SIG-M5 treated with dmso at 0.1 percent for 504 hours (cell line): ENCODE data around the gene MPEG1.
A peak's percentile ranks its signal among the peaks of the same experiment; 100 is the strongest.

Experiments used
- DNase-seq: peaks from one replicate; lab custom pipeline; 2025; ENCODE audit not compliant: unreplicated experiment; lab: John Stamatoyannopoulos, UW

MPEG1 gene

DNA sequence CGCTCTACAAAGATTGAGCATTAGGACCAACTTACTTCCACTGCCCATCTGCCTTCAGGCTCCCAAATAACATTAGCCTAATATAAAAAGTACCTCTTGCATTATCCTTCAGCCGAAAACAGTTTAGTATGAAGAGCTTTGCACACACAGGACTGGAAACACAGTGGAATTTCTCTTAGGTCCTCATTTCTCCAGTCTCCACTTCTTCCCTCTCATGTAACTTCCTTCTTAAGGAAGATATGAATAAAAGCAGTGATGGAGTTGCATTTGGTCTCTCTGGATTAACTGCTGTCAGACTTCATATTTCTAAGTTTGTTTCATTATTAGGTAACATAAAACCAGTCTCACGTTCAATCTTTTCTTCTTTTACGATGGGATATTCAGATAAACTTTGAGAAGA is 5.6 kb upstream of the MPEG1 start:
- DNase-seq = no peak

- peak; percentile 90 for DNase-seq
Observed at GRCh38 chr11:59216641-59217564, 4.2 kb upstream of the MPEG1 start.

GRCh38 chr11:59214141-59214893 is 1.6 kb upstream of the MPEG1 start:
- no peak for DNase-seq

- no peak for DNase-seq
Observed at GRCh38 chr11:59212222-59212621, 505 bp downstream of the MPEG1 start.

DNA sequence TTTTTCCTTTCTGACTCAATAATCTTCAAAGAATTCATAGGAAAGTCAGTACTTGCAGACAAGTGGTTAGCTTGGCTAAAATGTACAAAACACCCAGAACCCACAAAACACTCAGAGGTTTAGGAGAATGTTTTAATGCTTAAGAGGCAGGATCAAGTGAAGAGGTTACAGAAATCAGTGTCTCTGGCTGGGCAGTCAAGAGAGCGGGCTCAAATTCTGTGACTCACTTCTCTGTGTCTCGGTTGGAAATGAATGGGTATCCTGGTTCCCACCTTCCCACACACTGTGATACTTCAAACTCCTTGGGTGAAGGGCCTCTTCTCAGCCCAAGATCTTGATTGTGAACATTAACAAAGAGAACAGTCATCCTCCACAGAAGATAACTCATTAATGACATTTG is 3.8 kb downstream of the MPEG1 start:
- no peak for DNase-seq

GRCh38 chr11:59207988-59208451 is 4.7 kb downstream of the MPEG1 start:
- peak; percentile 37 for DNase-seq

GRCh38 chr11:59206635-59207034 is 6.1 kb downstream of the MPEG1 start:
- peak; percentile 45 for DNase-seq

DNA sequence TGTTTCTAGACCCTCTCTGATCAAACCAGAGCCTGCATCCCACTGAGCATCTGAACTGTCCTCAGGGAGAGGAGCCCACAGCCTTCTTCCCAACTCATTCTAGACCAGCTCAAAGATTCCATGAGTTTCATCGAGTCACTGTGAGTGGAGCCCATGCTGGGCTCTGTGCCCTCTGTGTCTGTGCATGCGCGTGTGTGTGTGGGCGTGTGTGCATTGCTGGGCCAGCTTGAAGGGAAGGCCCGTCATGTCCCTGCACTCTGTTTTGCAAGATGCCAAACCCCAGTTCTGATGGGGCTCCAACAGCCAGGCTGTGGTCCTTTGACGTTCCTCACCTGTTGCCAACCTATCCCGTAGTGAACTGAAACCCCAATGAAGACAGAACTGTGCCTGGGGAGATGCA is 7.1 kb downstream of the MPEG1 start:
- DNase-seq = no peak

- no peak for DNase-seq
Observed at GRCh38 chr11:59204746-59205145, 8.0 kb downstream of the MPEG1 start.

GRCh38 chr11:59201353-59201752 is 11.4 kb downstream of the MPEG1 start:
- no peak for DNase-seq

DNA sequence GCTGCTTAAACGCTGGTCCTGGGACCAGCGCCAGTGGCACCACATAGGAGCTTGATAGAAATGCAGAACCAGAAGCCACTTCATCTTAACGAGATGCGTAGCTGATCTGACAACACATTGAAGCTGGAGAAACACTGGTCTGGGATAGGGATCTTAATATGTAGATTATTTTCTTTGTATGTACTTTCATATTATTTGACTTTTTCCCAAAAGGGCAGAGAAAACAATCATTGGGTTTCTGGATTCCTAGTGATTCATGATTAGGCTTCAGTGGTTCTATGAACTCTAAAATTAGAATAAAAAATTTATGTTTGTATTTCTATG is 12.3 kb downstream of the MPEG1 start:
- no peak for DNase-seq

- DNase-seq = no peak
Observed at GRCh38 chr11:59199546-59200422, 12.9 kb downstream of the MPEG1 start.

GRCh38 chr11:59198726-59199125 is 14.0 kb downstream of the MPEG1 start:
- no peak for DNase-seq

DNA sequence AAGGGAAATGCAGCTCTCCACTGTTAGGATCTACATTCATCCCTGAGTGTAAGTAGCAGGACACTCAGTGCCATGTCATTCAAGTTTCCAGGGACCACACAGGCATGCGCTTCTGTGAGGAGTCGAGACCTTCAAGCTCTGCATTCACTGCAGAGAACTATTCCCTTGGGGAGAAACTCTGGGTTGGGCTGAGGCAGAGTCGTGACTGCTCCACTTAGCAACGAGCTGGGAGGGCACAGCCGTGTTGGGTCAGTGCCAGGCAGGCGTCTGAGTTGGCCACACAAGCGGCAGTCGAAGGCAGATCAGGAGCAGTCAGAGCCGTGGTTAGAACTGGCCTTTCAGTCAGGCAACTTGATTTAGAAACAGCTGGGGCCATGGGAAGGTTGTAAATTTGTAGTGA is 14.7 kb downstream of the MPEG1 start:
- DNase-seq = no peak

DNA sequence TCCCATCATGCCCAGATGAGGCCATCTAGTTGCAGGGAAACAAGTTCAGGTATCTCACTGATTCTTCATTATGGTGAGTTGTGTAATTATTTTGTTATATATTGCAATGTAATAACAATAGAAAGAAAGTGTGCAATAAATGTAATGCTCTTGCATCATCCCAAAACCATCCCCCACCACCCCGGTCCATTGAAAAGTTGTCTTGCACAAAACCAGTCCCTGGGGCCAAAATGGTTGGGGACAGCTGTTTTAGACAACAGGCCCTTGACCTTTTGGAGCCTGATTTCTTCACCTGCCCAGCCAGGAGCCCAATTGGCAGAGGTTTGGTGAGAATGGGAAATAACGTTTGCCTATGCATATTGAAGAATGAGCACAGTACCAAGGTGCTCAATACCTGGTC is 15.9 kb downstream of the MPEG1 start:
- DNase-seq = no peak

- no peak for DNase-seq
Observed at GRCh38 chr11:59195586-59195985, 17.1 kb downstream of the MPEG1 start.

DNA sequence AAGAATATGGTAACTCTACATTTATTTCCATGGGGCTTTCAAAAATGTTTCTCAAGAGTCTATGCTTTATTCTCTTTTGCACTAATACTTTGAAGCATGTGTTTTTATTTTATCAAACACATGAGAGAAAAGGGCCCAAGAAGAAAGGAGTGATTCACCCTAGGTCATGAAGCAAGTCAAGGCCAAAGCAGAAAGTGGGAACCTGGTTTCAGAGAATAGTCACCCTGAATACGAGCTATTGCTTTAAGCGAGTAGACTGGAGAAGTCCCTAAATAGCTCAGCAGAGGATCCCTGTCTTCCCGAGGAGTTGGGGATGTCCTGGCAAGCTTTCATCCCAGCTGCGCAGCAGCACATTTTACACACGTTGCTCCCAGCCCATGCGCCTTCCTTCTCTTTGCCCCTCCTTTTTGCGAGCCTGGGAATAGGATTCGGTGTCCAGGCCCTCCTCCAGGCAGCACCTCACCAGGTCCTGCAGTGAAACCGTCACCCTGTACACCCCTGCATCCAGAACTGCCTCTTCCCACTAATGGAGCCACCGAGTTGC is 19.1 kb downstream of the MPEG1 start:
- DNase-seq = no peak

- no peak for DNase-seq
Observed at GRCh38 chr11:59192446-59193020, 20.2 kb downstream of the MPEG1 start.

GRCh38 chr11:59191890-59192289 is 20.8 kb downstream of the MPEG1 start:
- no peak for DNase-seq

DNA sequence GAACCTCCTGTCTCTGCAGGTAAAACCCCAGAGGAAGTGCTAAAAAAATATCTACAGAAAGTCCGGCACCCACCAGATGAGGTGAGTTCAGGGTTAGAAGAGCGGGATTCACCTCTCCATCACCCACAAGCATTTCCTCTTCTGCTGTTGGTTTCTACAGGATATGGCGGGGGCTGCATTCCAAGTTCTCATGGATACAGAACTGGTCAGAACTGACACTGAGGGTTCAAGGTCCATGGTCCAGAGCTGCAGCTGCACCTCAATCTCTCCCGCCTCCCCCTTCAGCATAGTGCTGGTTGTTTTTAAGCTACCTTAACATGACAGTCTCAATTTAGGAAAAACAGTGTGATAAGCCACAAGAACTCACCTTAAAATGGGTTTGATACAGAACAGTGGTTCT is 21.6 kb downstream of the MPEG1 start:
- DNase-seq = no peak

DNA sequence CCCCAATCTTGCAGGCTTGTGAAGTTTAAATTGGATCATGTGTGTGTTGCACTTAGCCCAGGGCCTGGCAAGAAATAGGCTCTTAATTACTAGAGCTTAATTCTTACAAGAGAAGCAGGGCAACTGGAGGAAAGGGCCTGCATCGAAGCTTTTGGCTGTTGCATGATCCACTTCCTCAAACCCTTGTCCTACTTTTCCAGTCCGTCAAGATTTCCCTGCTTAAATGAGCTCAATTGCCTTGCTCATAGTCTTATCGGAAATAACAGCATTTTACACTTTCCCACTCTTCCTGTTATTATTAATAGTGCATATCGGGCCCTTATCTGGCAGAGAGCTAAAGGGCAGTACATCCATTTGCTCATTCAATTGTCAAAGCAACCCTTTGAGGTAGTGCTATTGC is 22.7 kb downstream of the MPEG1 start:
- DNase-seq = no peak
